ENCODE results near the gene TEKT5.
A peak's percentile ranks its signal among the peaks of the same experiment; 100 is the strongest.

- TF ChIP-seq CTCF (IDR thresholded peaks at IDR 0.05; ENCODE audit: low read length) (peak; percentile 88), EZH2 (optimal IDR thresholded peaks at IDR 0.05; ENCODE audit: low read depth, low read length) (no peak)
These were observed 42.4 kb upstream of the TEKT5 start for GRCh38 chr16:10737068-10737625.
